GM21381 (cell line): ENCODE results near the gene KIAA1614.

Source experiments
- ATAC-seq: cut with Tn5 transposase; IDR thresholded peaks from one replicate; pipeline ENCODE4 v1.9.1; 2021; ENCODE audit warnings: mild to moderate bottlenecking, moderate library complexity; ENCODE audit not compliant: unreplicated experiment

The KIAA1614 gene

GRCh38 chr1:180923021-180923841, 10.5 kb downstream of the KIAA1614 start:
- ATAC-seq: no peak

GRCh38 chr1:180923887-180924286, 11.2 kb downstream of the KIAA1614 start:
- ATAC-seq: no peak

DNA sequence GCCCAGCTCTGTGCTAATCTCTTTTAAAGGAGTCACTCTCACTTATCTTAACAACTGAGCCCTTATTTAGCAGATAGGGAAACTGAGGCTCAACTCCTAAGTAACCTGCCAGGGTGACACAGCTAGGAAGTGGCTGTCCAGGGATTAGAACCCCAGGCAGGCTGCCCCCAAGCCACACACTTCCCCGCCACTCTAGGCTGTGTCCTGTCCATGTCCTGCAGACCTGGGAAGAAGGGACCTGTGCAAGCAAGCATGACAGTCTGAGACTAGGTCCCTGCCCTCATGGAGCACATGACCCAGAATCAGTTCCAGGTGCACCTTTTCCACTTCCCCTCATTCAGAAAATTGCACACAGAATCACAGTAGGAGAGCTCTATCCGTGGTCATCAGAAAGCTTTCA, 12.2 kb downstream of the KIAA1614 start:
- no peak for ATAC-seq

GRCh38 chr1:180925471-180926051, 12.9 kb downstream of the KIAA1614 start:
- no peak for ATAC-seq

DNA sequence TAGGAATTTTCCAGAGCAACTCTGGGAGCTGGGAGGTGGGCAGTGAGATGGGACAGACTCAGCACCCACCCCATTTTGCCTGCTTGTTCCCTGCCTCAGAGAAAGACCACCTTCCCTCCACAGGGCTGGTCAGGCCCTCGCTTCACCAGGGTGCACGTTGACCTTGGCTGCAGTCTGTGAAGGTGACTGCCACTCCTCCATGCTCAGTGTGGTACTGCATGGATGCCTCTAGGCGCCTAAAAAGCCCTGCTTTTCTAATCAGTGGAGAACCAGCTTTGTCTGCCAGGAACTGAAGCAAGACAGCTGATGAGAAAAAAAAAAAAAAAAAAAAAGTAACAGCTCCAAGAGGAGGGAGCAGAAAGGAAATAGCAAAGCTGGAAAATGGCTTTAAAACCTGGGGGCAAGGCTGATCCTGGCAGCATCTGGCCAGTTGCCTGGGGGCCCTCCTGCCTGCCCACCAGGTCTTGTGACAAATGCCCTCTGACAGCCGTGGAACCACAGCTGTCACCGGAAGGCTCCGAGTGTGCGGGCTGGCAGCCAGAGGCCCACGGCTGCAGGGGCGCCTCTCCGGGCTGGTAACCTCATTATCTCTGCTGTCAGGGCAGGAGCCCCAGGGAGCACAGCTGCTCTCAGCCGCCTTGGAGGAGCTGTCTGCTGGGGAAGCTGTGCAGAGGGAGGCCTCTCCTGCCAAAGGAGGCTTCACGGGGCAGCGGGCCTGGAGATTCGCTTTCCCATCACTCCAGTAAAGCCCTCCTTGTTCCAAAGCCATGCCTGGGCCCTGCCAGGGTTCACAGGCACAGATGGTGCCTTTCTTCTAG, 13.7 kb downstream of the KIAA1614 start:
- peak; percentile 47 for ATAC-seq

GRCh38 chr1:180927348-180927747, 14.7 kb downstream of the KIAA1614 start:
- no peak for ATAC-seq

- no peak for ATAC-seq
These were observed 15.1 kb downstream of the KIAA1614 start for GRCh38 chr1:180927841-180928240.

GRCh38 chr1:180928331-180929230, 15.9 kb downstream of the KIAA1614 start:
- no peak for ATAC-seq

DNA sequence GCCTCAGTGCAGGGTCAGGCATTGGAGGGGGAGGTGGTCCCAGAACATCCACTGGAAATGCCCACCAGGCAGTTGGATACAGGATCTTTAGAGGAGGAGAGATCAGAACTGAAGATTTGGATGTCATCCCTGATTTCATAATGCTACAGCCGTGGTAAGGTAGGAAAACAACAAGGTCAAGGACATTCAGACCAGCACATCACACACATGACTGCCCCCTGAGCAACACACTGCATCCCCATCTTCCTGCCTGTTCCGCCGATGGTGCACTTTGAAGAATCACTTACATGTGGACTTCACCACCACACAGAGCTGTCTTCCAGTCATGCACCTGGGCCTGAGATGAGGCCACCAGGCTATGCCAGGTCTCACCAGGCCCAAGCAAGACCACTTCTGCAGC, 16.7 kb downstream of the KIAA1614 start:
- no peak for ATAC-seq

GRCh38 chr1:180930687-180931086, 18.0 kb downstream of the KIAA1614 start:
- no peak for ATAC-seq

- ATAC-seq: no peak
These were observed 18.8 kb downstream of the KIAA1614 start for GRCh38 chr1:180931529-180931928.

GRCh38 chr1:180932378-180932777, 19.7 kb downstream of the KIAA1614 start:
- no peak for ATAC-seq

DNA sequence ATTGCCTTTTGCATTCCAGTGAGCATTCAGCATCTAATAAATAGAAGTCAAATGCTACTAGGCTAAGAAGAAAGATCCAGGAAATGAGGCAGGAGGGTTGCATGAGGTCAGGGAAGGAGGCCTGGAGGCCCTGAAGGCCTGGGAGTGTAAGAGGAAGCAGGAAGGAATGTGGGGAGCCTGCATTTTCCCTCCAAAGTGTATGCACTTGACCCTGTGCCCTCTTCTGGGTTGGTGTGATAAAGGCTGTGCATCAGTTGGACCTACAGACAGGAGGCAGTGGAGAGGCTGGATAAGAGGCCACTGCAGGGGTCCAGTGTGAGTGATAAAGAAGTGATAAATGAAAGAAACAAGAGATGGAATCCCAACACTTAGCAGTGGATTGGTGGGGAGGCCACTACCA, 20.4 kb downstream of the KIAA1614 start:
- ATAC-seq: no peak

DNA sequence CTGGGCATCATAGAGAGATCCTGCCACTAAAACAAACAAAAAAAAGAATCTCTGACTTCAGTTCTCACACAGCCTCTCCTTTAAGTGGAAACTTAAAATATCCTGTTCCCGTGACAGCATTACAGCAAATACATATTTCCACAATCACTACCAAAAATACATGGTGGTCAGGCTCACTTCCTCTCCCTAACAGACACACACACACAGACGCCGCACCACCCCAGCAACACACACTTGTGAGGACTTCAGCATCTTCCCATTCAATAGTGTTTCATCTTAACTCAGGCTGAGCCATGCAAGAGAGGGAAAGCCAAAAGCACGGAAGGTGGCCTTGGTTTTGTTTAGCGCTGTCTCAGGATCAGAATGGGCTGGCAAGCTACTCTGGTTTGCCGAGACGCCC, 21.9 kb downstream of the KIAA1614 start:
- no peak for ATAC-seq

- ATAC-seq: no peak
These were observed 22.8 kb downstream of the KIAA1614 start for GRCh38 chr1:180935326-180936109.

- ATAC-seq: no peak
These were observed 23.7 kb downstream of the KIAA1614 start for GRCh38 chr1:180936110-180937011.

- no peak for ATAC-seq
These were observed 24.3 kb downstream of the KIAA1614 start for GRCh38 chr1:180937012-180937372.

DNA sequence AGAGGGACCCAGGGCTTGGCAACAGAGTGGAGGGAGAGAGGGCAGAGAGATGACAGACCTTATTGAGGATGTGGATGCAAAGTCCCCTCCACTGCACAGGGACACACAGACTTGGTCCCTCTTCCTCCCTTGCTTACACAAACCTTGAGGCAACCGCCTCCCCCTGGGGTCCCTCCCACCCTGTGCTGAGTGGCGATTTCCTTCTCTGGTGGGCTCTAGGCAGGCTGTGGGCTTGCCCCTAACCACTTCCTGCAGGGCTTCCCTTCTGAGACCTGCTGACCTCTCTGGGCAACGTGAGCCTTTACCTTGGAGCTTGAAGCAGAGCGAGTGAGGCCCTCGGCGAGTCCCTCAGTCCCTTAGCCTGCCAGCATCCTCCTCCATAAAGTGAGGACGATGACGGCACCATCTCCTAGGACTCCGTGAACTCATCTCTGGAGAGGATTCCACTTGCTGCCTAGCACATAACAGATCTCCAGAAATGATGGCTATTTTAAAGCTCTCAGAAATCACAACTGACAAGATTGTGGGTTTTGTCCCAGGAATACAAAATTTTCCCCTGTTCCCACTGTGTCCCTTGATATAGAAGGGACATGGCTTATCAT, 25.0 kb downstream of the KIAA1614 start:
- ATAC-seq: no peak
